Adrenal gland (tissue), 5 donors: ENCODE data around the gene CEP126.

Experiments used
- CTCF ChIP-seq, 6 experiments: fragments of 450-650 bp in 4 of 6; fragments of 200-600 bp in 2 of 6; sonication (generic) in 1 of 6; IDR thresholded peaks; 1 replicate in 5 of 6; 2 replicates in 1 of 6; pipeline versions ENCODE4 v1.5.1 to v1.8.0; 2016 to 2021; ENCODE audit warnings: antibody characterized with exemption in 6 of 6, mild to moderate bottlenecking in 2 of 6, moderate library complexity in 1 of 6
- POLR2A ChIP-seq, 2 donors: fragments of 450-650 bp; IDR thresholded peaks; one replicate each; pipeline ENCODE4 v1.6.1; 2017; ENCODE audit warnings: antibody characterized with exemption in 2 of 2, mild to moderate bottlenecking in 2 of 2, moderate library complexity in 1 of 2
- donor health status: DM: no; HTN: no; CAD: no.

GRCh38 chr11:101929294-101929915 is 14.6 kb downstream of the CEP126 start:
- TF ChIP-seq POLR2A (IDR thresholded peaks at IDR 0.05) (no peak), CTCF (IDR thresholded peaks at IDR 0.05) (no peak)
